Natural killer cell treated with Interleukin-12 subunit alpha and Interleukin-12 subunit beta and Interleukin-15 and Interleukin-18, amount 100 ng/mL, for 72 hours (primary cell): Measurements from ENCODE around the gene UGT1A8. TPM values are rescaled to one million over a fixed set of nuclear protein-coding genes. Genes with fewer than 3 reads are reported as not detected.
"Not testable (repeated sequence)": the region's sequence is repeated elsewhere in the genome, so short reads cannot be mapped to it uniquely, and the experiment has no call there.

Experiments
- ATAC-seq, 2 donors: fragments of 150-1000 bp; cut with Tn5 transposase in 1 of 2; sonication (Bioruptor Pico), chemical (Tn5 transposase) in 1 of 2; 2 replicates each; pipeline ENCODE4 v1.10.0; 2021
- DNase-seq: peaks from one replicate; pipeline ENCODE4 v3.0.0; 2022; ENCODE audit warnings: low spot score
- H3K27ac Mint-ChIP-seq, 2 donors: 1 replicate in 1 of 2; 2 replicates in 1 of 2; pipeline ENCODE4 v1.8.0; 2022; ENCODE audit warnings: mixed read lengths in 2 of 2, mild to moderate bottlenecking in 1 of 2, moderate library complexity in 1 of 2
- H3K27me3 Mint-ChIP-seq, 2 donors: 1 replicate in 1 of 2; 2 replicates in 1 of 2; pipeline ENCODE4 v1.8.0; 2022; ENCODE audit warnings: mixed read lengths in 2 of 2
- H3K36me3 Mint-ChIP-seq: one replicate; pipeline ENCODE4 v1.8.0; 2022; ENCODE audit warnings: mixed read lengths
- H3K4me1 Mint-ChIP-seq, 2 donors: 1 replicate in 1 of 2; 2 replicates in 1 of 2; pipeline ENCODE4 v1.8.0; 2022; ENCODE audit warnings: low read depth in 2 of 2, mixed read lengths in 2 of 2, mild to moderate bottlenecking in 1 of 2
- H3K4me3 Mint-ChIP-seq: one replicate; pipeline ENCODE4 v1.8.0; 2022; ENCODE audit warnings: mixed read lengths
- H3K9me3 Mint-ChIP-seq: 2 replicates; pipeline ENCODE4 v1.8.0; 2022; ENCODE audit warnings: mixed read lengths
- total RNA-seq, 2 donors: library from RNA; stranded (reverse); gene quantifications; one replicate each; pipeline ENCODE4 v1.2.3, GENCODE V29; 2022

The UGT1A8 gene
- not detected for total RNA-seq

GRCh38 chr2:233617476-233617875 is at the start of gene UGT1A8:
UGT1A8 (plus strand) TSS chr2:233617633; CDS start chr2:233617708, 75 bp downstream.
- not testable (repeated sequence) for H3K4me1 Mint-ChIP-seq, DNase-seq, H3K4me3 Mint-ChIP-seq, ATAC-seq, H3K27ac Mint-ChIP-seq
- Mint-ChIP-seq H3K9me3 (peaks cover 12% of the 10 kb centered on the region), H3K36me3 (peaks cover 17% of the 10 kb centered on the region), H3K27me3 (peaks cover 41 to 45% of the 10 kb centered on the region in 2 donors)

- H3K27ac Mint-ChIP-seq = no peak overlapping the region
- no peak overlapping the region for H3K4me3 Mint-ChIP-seq
- no peaks in the 10 kb centered on the region for H3K36me3 Mint-ChIP-seq
- peaks cover 0 to under 1% of the 10 kb centered on the region in 2 donors for H3K4me1 Mint-ChIP-seq
- no peaks in the 10 kb centered on the region for H3K9me3 Mint-ChIP-seq
- ATAC-seq = no peak
- DNase-seq = no peak
- H3K27me3 Mint-ChIP-seq = peaks cover 12 to 18% of the 10 kb centered on the region in 2 donors
Measured at GRCh38 chr2:233571001-233571400, 46.4 kb upstream of the UGT1A8 start.

- no peaks in the 10 kb centered on the region for H3K4me1 Mint-ChIP-seq
- no peak overlapping the region for H3K4me3 Mint-ChIP-seq
- H3K27ac Mint-ChIP-seq = no peak overlapping the region
- peaks cover 12 to 18% of the 10 kb centered on the region in 2 donors for H3K27me3 Mint-ChIP-seq
- no peaks in the 10 kb centered on the region for H3K9me3 Mint-ChIP-seq
- no peak for DNase-seq
- no peaks in the 10 kb centered on the region for H3K36me3 Mint-ChIP-seq
- no peak for ATAC-seq
Measured at GRCh38 chr2:233571462-233571861, 46.0 kb upstream of the UGT1A8 start.

- ATAC-seq (no peak), DNase-seq (no peak)
- Mint-ChIP-seq H3K4me3 (no peak overlapping the region), H3K36me3 (no peaks in the 10 kb centered on the region), H3K27me3 (peaks cover 12 to 24% of the 10 kb centered on the region in 2 donors), H3K27ac (no peak overlapping the region), H3K4me1 (no peaks in the 10 kb centered on the region), H3K9me3 (no peaks in the 10 kb centered on the region)
Measured at GRCh38 chr2:233572468-233572867, 45.0 kb upstream of the UGT1A8 start.

- DNase-seq, H3K4me1 Mint-ChIP-seq, H3K27ac Mint-ChIP-seq, H3K4me3 Mint-ChIP-seq, ATAC-seq, H3K9me3 Mint-ChIP-seq, H3K36me3 Mint-ChIP-seq: not testable (repeated sequence)
- peaks cover 7 to 17% of the 10 kb centered on the region in 2 donors for H3K27me3 Mint-ChIP-seq
Measured at GRCh38 chr2:233577341-233577740, 40.1 kb upstream of the UGT1A8 start.

GRCh38 chr2:233583217-233583965 is 34.0 kb upstream of the UGT1A8 start:
- not testable (repeated sequence) for ATAC-seq, H3K9me3 Mint-ChIP-seq, H3K4me1 Mint-ChIP-seq, H3K27ac Mint-ChIP-seq, H3K36me3 Mint-ChIP-seq, DNase-seq
- Mint-ChIP-seq H3K4me3 (peak overlapping the region; percentile 4), H3K27me3 (peaks cover 19 to 23% of the 10 kb centered on the region in 2 donors)

GRCh38 chr2:233584210-233584609 is 33.2 kb upstream of the UGT1A8 start:
- no peaks in the 10 kb centered on the region for H3K9me3 Mint-ChIP-seq
- H3K4me3 Mint-ChIP-seq = no peak overlapping the region
- H3K36me3 Mint-ChIP-seq = no peaks in the 10 kb centered on the region
- no peak overlapping the region for H3K27ac Mint-ChIP-seq
- ATAC-seq = no peak
- H3K27me3 Mint-ChIP-seq = peaks cover 19 to 24% of the 10 kb centered on the region in 2 donors
- H3K4me1 Mint-ChIP-seq = no peaks in the 10 kb centered on the region
- no peak for DNase-seq

- Mint-ChIP-seq H3K27ac (no peak overlapping the region), H3K4me1 (peaks cover 0 to 3% of the 10 kb centered on the region in 2 donors), H3K9me3 (no peaks in the 10 kb centered on the region), H3K27me3 (peaks cover 16 to 23% of the 10 kb centered on the region in 2 donors), H3K36me3 (no peaks in the 10 kb centered on the region), H3K4me3 (no peak overlapping the region)
- no peak for ATAC-seq
- no peak for DNase-seq
Measured at GRCh38 chr2:233588400-233588799, 29.0 kb upstream of the UGT1A8 start.

- H3K27me3 Mint-ChIP-seq = peaks cover 7 to 18% of the 10 kb centered on the region in 2 donors
- H3K4me3 Mint-ChIP-seq, ATAC-seq, H3K9me3 Mint-ChIP-seq, DNase-seq, H3K4me1 Mint-ChIP-seq, H3K36me3 Mint-ChIP-seq, H3K27ac Mint-ChIP-seq: not testable (repeated sequence)
Measured at GRCh38 chr2:233592706-233593105, 24.7 kb upstream of the UGT1A8 start.

GRCh38 chr2:233593201-233593600 is 24.2 kb upstream of the UGT1A8 start:
- peaks cover 6 to 17% of the 10 kb centered on the region in 2 donors for H3K27me3 Mint-ChIP-seq
- H3K27ac Mint-ChIP-seq = no peak overlapping the region
- no peak overlapping the region for H3K4me3 Mint-ChIP-seq
- H3K9me3 Mint-ChIP-seq = no peaks in the 10 kb centered on the region
- H3K4me1 Mint-ChIP-seq = peaks cover 0 to 4% of the 10 kb centered on the region in 2 donors
- ATAC-seq (no peak), DNase-seq (no peak)
- no peaks in the 10 kb centered on the region for H3K36me3 Mint-ChIP-seq

- Mint-ChIP-seq H3K4me3 (no peak overlapping the region), H3K27me3 (peaks cover 22 to 29% of the 10 kb centered on the region in 2 donors), H3K36me3 (no peaks in the 10 kb centered on the region), H3K27ac (no peak overlapping the region), H3K9me3 (no peaks in the 10 kb centered on the region), H3K4me1 (peaks cover 0 to 4% of the 10 kb centered on the region in 2 donors)
- DNase-seq (no peak), ATAC-seq (no peak)
Measured at GRCh38 chr2:233597522-233597921, 19.9 kb upstream of the UGT1A8 start.

GRCh38 chr2:233598952-233599351 is 18.5 kb upstream of the UGT1A8 start:
- H3K4me1 Mint-ChIP-seq = no peaks in the 10 kb centered on the region
- H3K36me3 Mint-ChIP-seq = no peaks in the 10 kb centered on the region
- no peak overlapping the region for H3K4me3 Mint-ChIP-seq
- no peaks in the 10 kb centered on the region for H3K9me3 Mint-ChIP-seq
- H3K27me3 Mint-ChIP-seq = peaks cover 22 to 30% of the 10 kb centered on the region in 2 donors
- ATAC-seq (no peak), DNase-seq (no peak)
- H3K27ac Mint-ChIP-seq = no peak overlapping the region

- no peak for DNase-seq
- no peaks in the 10 kb centered on the region for H3K36me3 Mint-ChIP-seq
- ATAC-seq = no peak
- peaks cover 15 to 30% of the 10 kb centered on the region in 2 donors for H3K27me3 Mint-ChIP-seq
- no peaks in the 10 kb centered on the region for H3K9me3 Mint-ChIP-seq
- no peaks in the 10 kb centered on the region for H3K4me1 Mint-ChIP-seq
- H3K27ac Mint-ChIP-seq = no peak overlapping the region
- no peak overlapping the region for H3K4me3 Mint-ChIP-seq
Measured at GRCh38 chr2:233600386-233600785, 17.0 kb upstream of the UGT1A8 start.

GRCh38 chr2:233602076-233602475 is 15.4 kb upstream of the UGT1A8 start:
- Mint-ChIP-seq H3K36me3 (no peaks in the 10 kb centered on the region), H3K9me3 (no peaks in the 10 kb centered on the region), H3K27ac (no peak overlapping the region), H3K27me3 (peaks cover 15 to 30% of the 10 kb centered on the region in 2 donors), H3K4me3 (no peak overlapping the region), H3K4me1 (no peaks in the 10 kb centered on the region)
- ATAC-seq (no peak), DNase-seq (no peak)
